Left ventricle myocardium superior (tissue), 1 donor: ENCODE data around the gene SPTSSB. TPM values are rescaled to one million over a fixed set of nuclear protein-coding genes. Genes with fewer than 3 reads are reported as not detected.

ENCODE experiments used
- ATAC-seq: fragments of 200-7000 bp; cut with Tn5 transposase; one replicate; pipeline ENCODE4 v1.9.1; 2020; ENCODE audit warnings: mild to moderate bottlenecking, moderate library complexity
- DNase-seq: peaks from one replicate; pipeline ENCODE4 v3.0.0-alpha.2; 2020
- intact Hi-C: fragments of 100-400 bp; cut with micrococcal nuclease; formaldehyde crosslinking; loops from one replicate; pipeline ENCODE4 v1.11.0; 2022
- total RNA-seq: library from RNA; stranded (reverse); fragmentation: NEBNext Ultra II Directional; extraction: Animal tissue kit (Norgen Biotek cat#: 25700); gene quantifications from one replicate; pipeline ENCODE4 v1.2.1, GENCODE V29; 2021
- donor health status: DM: no; HTN: yes; CAD: no; lungs with severe emphysema.

The SPTSSB gene
- total RNA-seq, 1 donor from 2014 or later, result 0.20 TPM

DNA sequence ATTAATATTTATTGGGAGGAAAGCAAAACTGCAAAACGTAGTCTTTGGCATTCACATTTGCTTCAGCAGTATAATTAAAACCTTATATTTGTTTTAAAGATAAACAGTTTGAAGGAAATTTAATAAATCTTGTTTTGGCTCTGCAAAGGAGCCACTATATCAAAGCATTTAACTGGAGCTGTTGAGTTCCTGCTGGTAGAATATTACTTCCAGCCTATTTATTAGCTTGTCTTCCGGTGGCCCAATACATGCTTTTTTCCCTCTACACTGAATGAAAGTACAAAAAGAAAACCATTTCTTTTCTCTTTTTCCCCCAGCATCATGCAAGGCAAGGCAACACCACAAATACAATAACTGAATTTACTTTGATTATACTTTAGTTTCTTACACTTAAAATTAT, 26.3 kb downstream of the SPTSSB start:
- DNase-seq (no peak), ATAC-seq (no peak)
- intact Hi-C loops, result no loop called here

DNA sequence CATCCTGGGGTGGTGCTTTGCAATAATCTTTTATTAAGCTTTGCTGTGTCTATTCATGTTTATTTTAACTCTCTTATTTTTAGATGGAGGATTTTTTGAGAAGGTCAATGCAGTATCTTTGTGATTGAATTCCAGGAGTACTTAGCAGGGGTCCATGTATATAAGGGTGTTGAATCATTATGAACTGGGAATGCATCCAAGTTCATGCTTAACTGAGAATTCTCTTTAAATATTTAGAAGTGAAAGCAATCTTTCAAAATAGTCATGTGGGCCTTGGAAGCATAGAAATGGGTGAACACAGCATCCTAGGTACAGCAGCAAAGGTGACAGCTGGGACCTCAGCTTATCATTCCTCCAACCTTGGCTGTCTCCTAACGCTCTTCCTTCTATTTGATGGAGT, 27.3 kb downstream of the SPTSSB start:
- no peak for ATAC-seq
- DNase-seq, result no peak
- intact Hi-C loops, result no loop called here

DNA sequence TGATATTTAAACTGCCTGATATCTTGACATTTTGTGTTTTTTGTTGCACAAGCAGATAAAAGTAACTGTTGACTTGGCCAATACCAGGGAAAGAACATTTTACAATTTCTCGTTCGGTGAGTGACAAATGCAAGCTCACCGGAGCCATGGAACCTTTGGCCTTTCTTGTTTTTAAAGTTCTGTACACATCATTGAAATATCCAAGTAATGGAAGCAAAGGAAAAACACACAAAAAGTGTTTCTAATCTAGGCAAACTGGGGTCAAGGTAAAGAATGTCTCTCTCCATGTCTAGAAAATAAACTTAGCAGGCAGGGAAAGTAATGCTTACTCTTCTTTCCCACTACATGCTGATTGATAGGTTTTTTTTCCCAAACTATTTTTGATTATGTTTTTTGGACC, 27.8 kb downstream of the SPTSSB start:
- no peak for ATAC-seq
- intact Hi-C loops, result no loop called here

DNA sequence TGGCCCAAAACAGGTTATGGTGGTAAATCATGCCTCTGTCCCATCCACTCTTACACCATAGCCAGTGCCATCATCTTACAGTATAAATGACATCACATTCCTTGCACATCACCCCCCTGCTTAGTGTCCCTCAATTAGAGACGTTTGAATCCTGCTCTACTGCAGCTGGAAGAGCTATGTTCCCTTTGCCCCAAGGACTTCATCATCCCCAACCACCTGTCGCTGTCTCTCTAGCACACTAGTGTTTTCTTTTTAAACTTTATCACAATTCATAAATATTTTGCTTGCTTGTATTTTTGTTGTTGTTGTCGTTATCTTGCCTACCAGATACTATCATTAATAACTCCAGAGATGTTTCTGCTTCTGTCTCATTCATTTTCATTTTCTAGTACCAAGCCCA, 28.7 kb downstream of the SPTSSB start:
- DNase-seq (no peak), ATAC-seq (no peak)
- intact Hi-C loops, result no loop called here

More for the DNA sequence above, 27.8 kb downstream of the SPTSSB start:
- DNase-seq, result no peak

DNA sequence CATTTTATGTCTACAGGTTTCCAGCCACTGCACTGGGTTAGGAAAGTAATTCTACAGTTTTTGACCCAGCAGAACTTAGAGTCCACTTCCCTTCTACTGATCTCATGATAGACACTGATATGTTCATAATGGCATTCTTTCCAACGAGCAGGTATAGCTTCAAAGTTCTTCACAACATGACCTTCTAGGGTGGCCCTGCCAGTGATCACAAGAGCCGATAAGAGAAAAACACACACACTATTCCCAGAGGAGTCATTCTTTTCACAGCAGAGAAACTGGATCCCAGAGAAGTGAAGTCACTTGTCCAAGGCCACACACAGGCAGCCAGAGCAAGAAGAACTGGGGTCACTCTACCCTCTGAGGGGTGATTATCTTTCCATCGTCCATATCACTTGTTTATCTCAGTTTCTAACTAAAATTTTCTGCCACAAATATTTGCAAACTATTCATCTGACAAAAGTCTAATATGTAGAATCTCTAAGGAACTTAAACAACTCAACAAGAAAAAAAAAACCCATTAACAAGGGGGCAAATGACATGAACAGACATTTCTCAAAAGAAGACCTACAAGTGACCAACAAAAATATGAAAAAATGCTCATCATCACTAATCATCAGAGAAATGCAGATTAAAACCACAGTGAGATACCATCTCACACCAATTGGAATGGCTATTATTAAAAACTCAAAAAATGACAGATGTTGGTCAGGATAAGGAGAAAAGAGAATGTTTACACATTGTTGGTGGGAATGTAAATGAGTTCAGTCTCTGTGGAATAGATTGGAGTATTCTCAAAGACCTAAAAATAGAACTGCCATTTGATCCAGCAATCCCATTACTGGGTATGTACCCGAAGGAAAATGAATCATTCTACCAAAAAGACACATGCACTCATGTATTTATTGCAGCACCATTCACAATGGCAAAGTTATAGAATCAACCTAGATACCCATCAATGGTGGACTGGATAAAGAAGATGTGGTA, 31.5 kb downstream of the SPTSSB start:
- DNase-seq (no peak), ATAC-seq (no peak)
- intact Hi-C loops, result no loop called here

DNA sequence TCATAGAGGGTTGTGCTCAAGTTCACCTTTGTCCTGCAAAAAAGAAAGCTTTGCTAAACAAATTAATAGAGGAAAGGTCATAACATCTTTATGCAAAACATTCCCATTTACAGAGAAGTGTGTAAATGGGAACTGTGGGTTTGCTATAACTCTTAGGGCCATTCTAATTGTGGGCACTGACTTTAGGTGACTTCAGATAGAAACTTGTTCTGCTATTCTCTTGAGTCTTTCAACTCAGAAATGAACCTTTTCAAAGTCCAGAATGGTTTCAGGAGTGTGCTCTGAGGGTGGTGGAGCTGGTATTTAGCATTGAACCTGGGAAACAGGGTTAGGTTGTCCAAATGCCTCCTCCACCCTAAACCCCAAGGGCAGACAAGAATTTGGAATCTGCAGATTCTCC, 34.0 kb downstream of the SPTSSB start:
- ATAC-seq, result no peak

DNA sequence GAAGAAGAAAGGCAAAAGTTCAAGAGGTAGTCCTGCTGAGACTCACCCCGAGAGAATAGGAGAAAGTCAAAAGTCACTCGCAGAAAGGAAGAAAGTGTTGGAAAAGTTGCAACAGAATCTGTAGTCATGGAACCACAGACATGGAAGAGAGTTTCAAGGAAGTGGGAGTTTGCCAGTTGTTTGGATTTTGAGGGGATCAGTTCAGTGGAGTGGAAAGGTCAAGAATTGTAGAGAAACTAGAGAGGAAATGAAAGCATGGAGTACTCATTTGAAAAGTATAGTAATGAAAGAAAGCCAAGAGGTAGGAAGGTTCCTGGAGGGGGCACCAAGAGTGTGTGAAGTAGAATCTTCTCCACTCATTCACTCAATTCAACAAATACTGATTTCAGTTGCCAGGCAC, 34.7 kb downstream of the SPTSSB start:
- DNase-seq, result no peak
- no peak for ATAC-seq
- intact Hi-C loops, result no loop called here

More for the DNA sequence above, 34.0 kb downstream of the SPTSSB start:
- intact Hi-C loops, result no loop called here
- DNase-seq, result no peak

DNA sequence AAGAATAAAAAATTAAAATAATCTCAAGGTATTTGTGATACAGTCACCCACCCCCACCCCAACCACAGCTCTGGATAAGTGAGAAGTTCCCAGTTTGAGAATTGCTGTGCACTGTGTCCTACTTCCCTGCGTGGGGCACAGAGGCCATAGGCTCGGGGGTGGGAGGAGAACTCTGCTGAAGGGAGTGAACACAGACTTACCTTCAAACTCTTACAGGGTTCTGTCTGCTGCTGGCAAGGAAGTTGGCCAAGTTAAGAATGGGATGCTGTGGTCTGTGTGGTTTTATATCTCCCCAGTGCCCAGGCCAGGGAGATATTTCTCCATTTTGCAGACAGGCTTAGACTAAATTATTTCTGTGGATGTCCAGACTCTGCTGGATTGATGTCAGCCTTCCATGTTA, 37.6 kb downstream of the SPTSSB start:
- intact Hi-C loops, result no loop called here

DNA sequence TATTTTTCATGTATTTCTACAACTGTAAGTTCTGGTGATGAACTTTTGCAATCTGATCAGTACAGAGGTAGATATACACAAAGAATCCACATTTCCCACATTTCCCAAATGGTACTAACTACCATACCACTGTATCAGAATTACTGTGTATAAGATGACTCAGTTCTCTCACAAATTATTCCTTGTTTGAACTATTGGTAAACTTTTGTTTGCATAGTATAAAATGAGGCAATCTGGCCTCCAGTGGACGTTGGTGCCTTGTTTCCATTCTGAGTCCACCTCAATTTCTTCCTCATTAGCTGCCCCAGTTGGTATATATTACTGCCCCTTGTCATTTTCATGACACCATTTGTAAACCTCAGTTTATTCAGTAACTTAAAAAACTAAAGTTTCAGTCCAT, 38.5 kb downstream of the SPTSSB start:
- no peak for ATAC-seq
- intact Hi-C loops, result no loop called here
- DNase-seq, result no peak

More for the DNA sequence above, 37.6 kb downstream of the SPTSSB start:
- ATAC-seq (no peak), DNase-seq (no peak)

DNA sequence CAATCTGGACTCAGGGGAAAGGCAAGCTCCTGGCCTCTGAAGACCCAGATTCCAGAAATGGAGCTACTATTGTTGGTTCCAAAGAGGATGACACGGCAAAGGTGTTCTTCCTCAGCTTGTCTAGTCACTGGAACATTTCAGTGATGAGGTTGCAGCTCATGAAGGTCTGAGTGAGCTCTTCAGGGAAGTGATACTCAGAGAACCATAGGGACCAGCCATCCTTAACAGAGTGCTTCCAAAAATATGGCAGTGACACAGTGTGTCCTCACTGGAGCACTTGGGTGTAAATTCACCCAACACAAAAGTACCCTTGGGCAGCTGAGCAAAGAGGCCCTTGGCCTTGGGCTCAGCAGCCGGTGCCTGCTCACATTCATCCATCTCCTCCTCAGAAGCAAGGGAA, 46.3 kb downstream of the SPTSSB start:
- ATAC-seq, result no peak
- intact Hi-C loops, result no loop called here
- DNase-seq, result no peak

DNA sequence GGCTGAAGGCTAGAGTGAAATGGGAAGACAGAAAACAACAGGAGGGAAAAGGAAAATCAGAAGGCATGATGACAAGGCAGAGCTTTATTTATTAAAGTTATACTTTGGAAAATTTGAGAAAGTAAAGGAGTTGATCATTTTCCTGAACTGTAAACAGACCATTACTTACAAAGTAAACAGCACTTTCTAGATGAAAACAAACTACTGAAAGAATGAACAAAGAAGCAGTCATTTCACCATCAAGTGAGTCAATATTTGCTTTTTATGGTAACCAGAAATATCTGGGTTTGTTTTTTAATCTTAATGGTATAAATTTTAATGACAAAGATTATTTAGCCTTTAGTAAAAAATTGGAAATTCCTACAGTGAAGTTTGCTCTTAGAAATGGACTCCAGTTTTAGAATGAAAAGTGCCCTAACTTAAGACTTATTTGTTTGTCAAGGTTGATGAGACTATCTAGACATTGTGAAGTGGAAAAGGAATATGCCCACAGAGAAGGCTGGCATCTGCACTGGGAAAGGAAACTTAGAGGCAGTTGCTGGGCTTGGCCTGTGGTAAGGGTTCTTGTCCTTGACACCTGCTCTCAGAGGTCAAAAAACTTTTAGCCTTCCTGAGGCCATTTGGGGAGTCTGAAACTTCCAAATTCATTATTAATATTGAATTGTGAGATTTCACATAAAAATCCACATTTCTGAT, 47.2 kb downstream of the SPTSSB start:
- no peak for DNase-seq
- intact Hi-C loops, result no loop called here
- ATAC-seq, result no peak

DNA sequence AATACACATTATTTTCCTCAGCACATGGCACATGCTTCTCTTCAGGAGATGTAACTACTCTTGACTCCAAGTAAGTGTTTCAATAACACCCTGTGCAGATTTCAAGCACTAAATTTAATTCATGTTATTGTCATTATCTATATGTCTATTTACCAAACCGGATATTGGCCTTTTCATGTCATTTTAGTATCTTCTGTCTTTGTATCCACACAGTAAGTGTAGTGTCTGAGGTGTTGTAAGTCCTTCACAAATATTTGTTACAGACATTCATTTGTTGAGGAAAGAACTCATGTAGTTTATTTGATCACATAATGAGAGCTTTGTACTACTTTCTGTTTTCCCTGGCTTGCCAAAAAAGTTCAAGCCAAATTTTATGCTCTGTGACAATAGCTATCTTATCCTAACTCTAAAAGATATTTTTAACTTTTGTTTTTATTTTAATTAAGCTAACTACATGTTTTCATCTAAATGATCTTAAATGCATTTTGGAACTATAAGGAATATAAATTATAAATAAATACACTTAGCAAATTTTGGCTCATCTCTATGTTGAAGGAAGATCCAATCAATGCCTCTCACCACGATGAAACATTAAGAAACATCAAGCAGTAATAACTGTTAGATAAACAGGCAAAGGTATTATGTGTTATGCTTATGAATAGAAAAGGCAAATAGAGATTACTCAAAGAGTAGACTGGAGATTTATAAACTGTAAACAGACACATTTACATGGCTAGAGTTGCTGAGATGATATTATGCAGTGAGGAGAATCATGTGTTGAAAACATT, 48.3 kb downstream of the SPTSSB start:
- intact Hi-C loops, result no loop called here
- DNase-seq, result no peak
- no peak for ATAC-seq

DNA sequence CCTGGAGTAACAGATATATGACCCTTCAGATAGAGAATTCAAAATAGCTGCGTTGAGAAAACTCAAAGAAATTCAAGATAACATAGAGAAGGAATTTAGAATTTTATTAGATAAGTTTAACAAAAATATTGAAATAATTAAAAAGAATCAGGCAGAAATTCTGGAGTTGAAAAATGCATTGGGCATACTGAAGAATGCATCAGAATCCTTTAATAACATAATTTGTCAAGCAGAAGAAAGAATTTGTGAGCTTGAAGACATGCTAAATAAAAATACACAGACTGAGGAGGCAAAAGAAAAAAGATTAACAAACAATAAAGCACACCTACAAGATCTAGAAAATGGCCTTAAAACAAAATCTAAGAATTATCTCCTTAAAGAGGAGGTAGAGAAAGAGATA, 50.5 kb downstream of the SPTSSB start:
- intact Hi-C loops, result no loop called here

DNA sequence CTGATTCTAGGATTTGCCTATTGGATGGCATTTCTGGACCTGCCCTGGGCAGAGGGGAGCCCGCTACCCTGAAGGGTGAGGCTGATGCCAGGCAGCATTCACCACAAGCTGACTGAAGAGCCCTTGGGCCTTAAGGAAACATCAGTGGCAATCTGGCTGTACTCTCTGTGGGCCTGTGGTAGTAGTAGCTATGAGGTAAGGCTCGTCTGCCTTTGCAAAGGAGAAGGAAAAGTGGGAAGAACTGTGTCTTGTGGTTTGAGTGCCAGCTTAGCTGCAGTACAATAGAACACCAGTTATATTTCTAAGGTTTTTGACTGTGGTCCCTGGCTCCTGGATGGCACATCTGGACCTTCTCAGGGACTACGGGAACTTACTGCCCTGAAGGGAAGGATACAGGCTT, 51.5 kb downstream of the SPTSSB start:
- intact Hi-C loops, result no loop called here
- no peak for ATAC-seq
- no peak for DNase-seq

More for the DNA sequence above, 50.5 kb downstream of the SPTSSB start:
- ATAC-seq (no peak), DNase-seq (no peak)

DNA sequence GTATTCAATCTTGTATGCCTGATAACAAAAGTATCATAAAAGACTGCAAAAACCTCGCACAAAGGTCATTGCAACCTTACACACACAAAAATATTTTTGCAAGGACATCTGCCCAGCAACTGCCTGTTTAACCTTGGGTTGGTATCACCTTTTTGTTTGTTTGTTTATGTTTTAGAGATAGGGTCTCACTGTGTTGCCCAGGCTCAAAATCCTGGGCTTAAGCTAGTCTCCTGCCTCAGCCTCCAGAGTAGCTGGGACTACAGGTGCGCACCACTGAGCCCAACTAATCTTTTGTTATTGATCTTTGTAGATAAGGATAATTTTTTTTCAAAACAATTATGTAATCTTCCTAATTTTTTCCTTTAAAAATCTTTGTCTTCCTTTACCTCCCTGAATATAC, 54.2 kb downstream of the SPTSSB start:
- intact Hi-C loops, result no loop called here
- DNase-seq (no peak), ATAC-seq (no peak)

DNA sequence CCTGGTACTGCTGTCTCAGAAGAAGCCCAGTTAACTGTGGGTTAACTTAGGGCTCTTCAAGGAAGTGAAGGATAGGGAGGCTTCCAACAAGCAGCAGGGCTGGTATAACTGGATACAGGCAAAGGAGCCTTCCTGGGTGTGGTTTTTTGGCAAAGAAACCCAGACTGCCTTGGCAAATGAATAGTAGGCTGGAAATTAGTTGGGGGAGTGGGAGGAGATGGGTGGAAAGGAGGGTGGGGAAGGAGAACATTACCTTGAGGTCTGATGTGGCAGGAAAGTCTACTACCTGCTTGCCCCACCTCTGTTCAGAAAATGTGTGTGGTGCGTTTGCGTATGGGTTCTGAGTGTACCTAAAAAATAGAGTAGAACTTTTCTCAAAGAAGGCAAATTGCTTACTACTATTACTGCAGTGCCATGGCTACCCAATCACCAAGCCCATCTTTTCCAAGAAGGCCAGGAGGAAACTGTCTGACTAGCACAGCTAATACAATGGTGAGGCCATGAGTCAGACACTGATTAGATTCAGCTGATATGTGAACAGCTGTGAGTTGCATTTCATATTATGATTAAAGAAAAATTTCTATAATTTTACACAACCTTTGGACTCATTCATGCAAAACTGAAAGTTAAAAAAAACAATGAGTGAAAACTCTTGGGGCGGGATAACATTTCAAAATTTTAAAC, 55.2 kb downstream of the SPTSSB start:
- intact Hi-C loops, result no loop called here
- DNase-seq, result no peak
- ATAC-seq, result no peak

DNA sequence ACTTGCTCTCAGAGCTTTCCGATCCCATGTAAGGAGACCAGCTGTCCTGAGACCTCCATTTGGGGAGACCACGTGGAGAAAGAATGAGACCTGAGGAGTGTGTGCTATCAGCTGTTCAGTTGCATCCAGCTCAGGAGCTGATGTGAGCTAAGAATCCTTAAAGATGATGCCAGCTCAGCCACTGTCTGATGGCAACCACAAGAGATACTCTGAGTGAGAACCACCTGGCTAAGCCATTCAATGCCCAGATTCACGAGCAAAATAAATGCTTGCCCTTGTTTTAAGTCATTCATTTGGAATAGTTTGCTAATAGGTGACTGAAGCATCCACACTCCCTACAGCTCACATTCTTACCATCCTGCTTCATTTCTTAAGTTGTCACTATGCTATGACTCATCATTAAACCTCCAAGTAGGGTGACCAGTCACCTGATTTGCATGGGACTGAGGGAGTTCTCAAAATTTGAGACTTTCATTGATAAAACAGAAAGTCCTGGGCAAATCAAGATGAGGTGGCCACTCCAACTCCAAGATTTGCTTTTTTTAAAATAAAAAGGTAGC, 56.4 kb downstream of the SPTSSB start:
- ATAC-seq (no peak), DNase-seq (no peak)
- intact Hi-C loops, result no loop called here

DNA sequence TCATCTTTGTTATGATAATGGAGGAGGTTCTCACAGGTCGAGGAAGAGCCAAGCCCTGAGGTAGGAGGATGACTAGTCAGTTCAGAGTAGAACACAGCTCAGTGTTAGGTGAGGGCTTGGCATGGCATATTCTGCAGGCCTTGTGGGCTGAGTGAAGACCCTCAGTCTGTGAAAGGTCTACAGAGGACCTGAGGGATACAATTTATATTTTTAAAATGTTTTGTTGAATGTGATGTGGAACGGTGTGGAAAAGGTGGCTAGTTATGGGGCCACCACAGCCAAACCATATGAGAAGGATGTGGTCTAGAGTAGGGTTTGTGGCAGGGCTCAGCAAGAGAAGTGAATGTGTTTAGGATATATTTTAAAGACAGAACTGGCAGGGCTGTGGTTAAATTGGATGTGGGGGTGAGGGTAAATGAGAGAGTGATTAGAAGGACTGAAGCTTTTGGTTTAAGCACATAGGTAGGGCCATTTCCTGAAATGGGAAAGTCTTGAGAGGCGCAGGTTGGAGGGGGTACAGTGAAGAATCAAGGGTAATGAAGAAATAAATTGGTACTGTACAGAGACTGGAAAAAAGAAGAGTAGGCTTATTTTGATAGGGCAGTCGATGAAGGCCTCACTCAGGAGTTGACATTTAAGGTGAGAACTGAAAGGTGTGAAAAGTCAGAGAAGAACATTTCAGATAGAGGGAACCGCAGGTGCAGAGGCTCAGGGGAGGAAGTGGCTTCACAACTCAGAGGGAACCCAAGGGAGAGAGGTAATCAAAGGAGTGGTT, 60.5 kb downstream of the SPTSSB start:
- DNase-seq (no peak), ATAC-seq (no peak)
- intact Hi-C loops, result no loop called here
